Activated CD4-positive, alpha-beta T cell treated with anti-CD3 and anti-CD28 coated beads, Interleukin-2, amount 50 U/mL, for 1 hour (primary cell): ENCODE measurements around the gene TASP1.
"Not testable (repeated sequence)": the region's sequence is repeated elsewhere in the genome, so short reads cannot be mapped to it uniquely, and the experiment has no call there.

ENCODE experiments used
- DNase-seq: peaks from one replicate; pipeline ENCODE4 v3.0.0-alpha.2; 2020

Gene TASP1

GRCh38 chr20:13648291-13649228 is 9.8 kb upstream of the TASP1 start:
- no peak for DNase-seq

GRCh38 chr20:13644010-13644409 is 5.3 kb upstream of the TASP1 start:
- no peak for DNase-seq

- no peak for DNase-seq
Observed at GRCh38 chr20:13639150-13639497, 392 bp upstream of the TASP1 start.

GRCh38 chr20:13638162-13638495 is 603 bp downstream of the TASP1 start:
- no peak for DNase-seq

GRCh38 chr20:13632431-13632830 is 6.3 kb downstream of the TASP1 start:
- no peak for DNase-seq

- not testable (repeated sequence) for DNase-seq
Observed at GRCh38 chr20:13627525-13627924, 11.2 kb downstream of the TASP1 start.

GRCh38 chr20:13626724-13627123 is 12.0 kb downstream of the TASP1 start:
- DNase-seq, result no peak

- no peak for DNase-seq
Observed at GRCh38 chr20:13625304-13625979, 13.3 kb downstream of the TASP1 start.

GRCh38 chr20:13619415-13619814 is 19.3 kb downstream of the TASP1 start:
- not testable (repeated sequence) for DNase-seq

GRCh38 chr20:13618456-13618855 is 20.3 kb downstream of the TASP1 start:
- not testable (repeated sequence) for DNase-seq

- DNase-seq, result not testable (repeated sequence)
Observed at GRCh38 chr20:13617585-13617984, 21.1 kb downstream of the TASP1 start.

GRCh38 chr20:13616713-13617112 is 22.0 kb downstream of the TASP1 start:
- not testable (repeated sequence) for DNase-seq

- no peak for DNase-seq
Observed at GRCh38 chr20:13613917-13614316, 24.8 kb downstream of the TASP1 start.

GRCh38 chr20:13611611-13612125 is 27.1 kb downstream of the TASP1 start:
- DNase-seq, result no peak

- DNase-seq, result no peak
Observed at GRCh38 chr20:13610184-13610583, 28.5 kb downstream of the TASP1 start.

GRCh38 chr20:13608066-13608465 is 30.7 kb downstream of the TASP1 start:
- no peak for DNase-seq

GRCh38 chr20:13593423-13593822 is 45.3 kb downstream of the TASP1 start:
- DNase-seq, result not testable (repeated sequence)

GRCh38 chr20:13588049-13588448 is 50.7 kb downstream of the TASP1 start:
- DNase-seq, result no peak

GRCh38 chr20:13587370-13587769 is 51.4 kb downstream of the TASP1 start:
- no peak for DNase-seq

- DNase-seq, result no peak
Observed at GRCh38 chr20:13586133-13586532, 52.6 kb downstream of the TASP1 start.

GRCh38 chr20:13581451-13581850 is 57.3 kb downstream of the TASP1 start:
- no peak for DNase-seq

GRCh38 chr20:13580707-13581106 is 58.0 kb downstream of the TASP1 start:
- no peak for DNase-seq

- DNase-seq, result no peak
Observed at GRCh38 chr20:13574071-13574470, 64.7 kb downstream of the TASP1 start.

- DNase-seq, result no peak
Observed at GRCh38 chr20:13571662-13572061, 67.1 kb downstream of the TASP1 start.
